Left ventricle myocardium inferior (tissue), 1 donor: Measurements from ENCODE around the gene ADCY5. TPM values are rescaled to one million over a fixed set of nuclear protein-coding genes. Genes with fewer than 3 reads are reported as not detected.

Experiments
- DNase-seq: peaks from one replicate; pipeline ENCODE4 v3.0.0-alpha.2; 2020
- H3K27ac ChIP-seq: fragments of 200-600 bp; replicated peaks from 2 replicates; pipeline ENCODE4 v1.8.0; 2021
- H3K27me3 ChIP-seq: fragments of 200-600 bp; 2 replicates; pipeline ENCODE4 v1.8.0; 2021; ENCODE audit warnings: low read depth
- H3K36me3 ChIP-seq: fragments of 200-600 bp; 2 replicates; pipeline ENCODE4 v1.8.0; 2021
- H3K4me1 ChIP-seq: fragments of 200-600 bp; 2 replicates; pipeline ENCODE4 v1.8.0; 2021
- H3K4me3 ChIP-seq: fragments of 200-600 bp; 2 replicates; pipeline ENCODE4 v1.8.0; 2021; ENCODE audit warnings: mild to moderate bottlenecking, moderate library complexity
- H3K9me3 ChIP-seq: fragments of 200-600 bp; replicated peaks from 2 replicates; pipeline ENCODE4 v1.8.0; 2021
- intact Hi-C: fragments of 100-400 bp; cut with micrococcal nuclease; formaldehyde crosslinking; loops from one replicate; pipeline ENCODE4 v1.11.0; 2022
- total RNA-seq: library from RNA; stranded (reverse); fragmentation: NEBNext Ultra II Directional; extraction: Animal tissue kit (Norgen Biotek cat#: 25700); gene quantifications from one replicate; pipeline ENCODE4 v1.2.1, GENCODE V29; 2021
- TF ChIP-seq, protein P1 (sequence below): fragments of 200-600 bp; IDR thresholded peaks from 2 replicates; pipeline ENCODE4 v1.8.0; 2021; ENCODE audit warnings: antibody characterized with exemption, mild to moderate bottlenecking, borderline replicate concordance
- donor health status: DM: no; HTN: yes; CAD: no; lungs with severe emphysema.

The ADCY5 gene
- total RNA-seq, 1 donor from 2014 or later = 249 TPM

DNA sequence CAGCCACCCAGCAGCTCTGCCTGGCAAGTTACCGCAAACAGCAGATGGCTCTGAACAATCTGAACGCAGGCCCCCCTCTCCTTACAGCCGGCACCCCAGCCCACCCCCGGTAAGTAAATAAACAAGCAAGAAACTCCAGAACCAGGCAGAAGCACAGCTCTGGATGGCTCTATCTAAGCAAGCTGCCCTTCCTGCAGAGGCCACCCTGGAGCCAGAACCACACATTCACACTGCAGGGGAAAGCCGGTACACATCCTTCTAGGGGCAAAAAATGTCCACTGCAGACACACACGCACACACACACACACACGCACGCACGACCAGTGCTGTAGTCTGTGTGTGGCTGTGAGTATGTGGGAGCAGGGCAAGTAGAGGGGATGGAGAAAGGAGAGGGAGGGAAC lies 63.9 kb downstream of the ADCY5 start:
- H3K4me3 ChIP-seq = peak overlapping the region; percentile 55
- H3K4me1 ChIP-seq = peaks cover 100% of the 10 kb centered on the region
- H3K9me3 ChIP-seq = no peaks in the 10 kb centered on the region
- peak; percentile 54 for DNase-seq
- TF ChIP-seq, protein P1, sequence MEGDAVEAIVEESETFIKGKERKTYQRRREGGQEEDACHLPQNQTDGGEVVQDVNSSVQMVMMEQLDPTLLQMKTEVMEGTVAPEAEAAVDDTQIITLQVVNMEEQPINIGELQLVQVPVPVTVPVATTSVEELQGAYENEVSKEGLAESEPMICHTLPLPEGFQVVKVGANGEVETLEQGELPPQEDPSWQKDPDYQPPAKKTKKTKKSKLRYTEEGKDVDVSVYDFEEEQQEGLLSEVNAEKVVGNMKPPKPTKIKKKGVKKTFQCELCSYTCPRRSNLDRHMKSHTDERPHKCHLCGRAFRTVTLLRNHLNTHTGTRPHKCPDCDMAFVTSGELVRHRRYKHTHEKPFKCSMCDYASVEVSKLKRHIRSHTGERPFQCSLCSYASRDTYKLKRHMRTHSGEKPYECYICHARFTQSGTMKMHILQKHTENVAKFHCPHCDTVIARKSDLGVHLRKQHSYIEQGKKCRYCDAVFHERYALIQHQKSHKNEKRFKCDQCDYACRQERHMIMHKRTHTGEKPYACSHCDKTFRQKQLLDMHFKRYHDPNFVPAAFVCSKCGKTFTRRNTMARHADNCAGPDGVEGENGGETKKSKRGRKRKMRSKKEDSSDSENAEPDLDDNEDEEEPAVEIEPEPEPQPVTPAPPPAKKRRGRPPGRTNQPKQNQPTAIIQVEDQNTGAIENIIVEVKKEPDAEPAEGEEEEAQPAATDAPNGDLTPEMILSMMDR = no peak
- peak overlapping the region; percentile 89 for H3K27ac ChIP-seq
- intact Hi-C loops = no loop called here
- no peaks in the 10 kb centered on the region for H3K27me3 ChIP-seq
- H3K36me3 ChIP-seq = no peaks in the 10 kb centered on the region

DNA sequence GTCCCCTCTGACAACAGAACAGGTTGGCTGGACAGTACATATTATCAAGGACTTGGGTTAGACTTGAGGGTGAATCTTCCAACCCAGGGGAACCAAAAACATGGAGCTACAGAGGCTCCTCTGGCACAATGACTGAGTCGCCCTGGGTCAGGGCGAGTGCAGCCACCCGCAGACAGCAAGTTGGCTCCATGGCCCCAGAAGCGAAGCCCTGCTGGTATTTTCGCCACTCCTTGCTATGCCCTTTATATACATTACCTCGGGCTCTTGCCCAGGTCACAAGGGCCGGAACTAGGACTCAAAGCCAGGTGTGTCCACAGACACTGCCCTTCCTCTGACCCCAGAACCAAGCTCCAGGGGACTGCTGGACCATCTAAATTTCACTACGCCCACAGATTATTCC lies 64.6 kb downstream of the ADCY5 start:
- Histone ChIP-seq H3K4me1 (peaks cover 100% of the 10 kb centered on the region), H3K36me3 (no peaks in the 10 kb centered on the region), H3K4me3 (peak overlapping the region; percentile 55), H3K9me3 (no peaks in the 10 kb centered on the region), H3K27ac (peak overlapping the region; percentile 89), H3K27me3 (no peaks in the 10 kb centered on the region)
- DNase-seq = no peak
- TF ChIP-seq, protein P1 = no peak
- intact Hi-C loops = no loop called here

DNA sequence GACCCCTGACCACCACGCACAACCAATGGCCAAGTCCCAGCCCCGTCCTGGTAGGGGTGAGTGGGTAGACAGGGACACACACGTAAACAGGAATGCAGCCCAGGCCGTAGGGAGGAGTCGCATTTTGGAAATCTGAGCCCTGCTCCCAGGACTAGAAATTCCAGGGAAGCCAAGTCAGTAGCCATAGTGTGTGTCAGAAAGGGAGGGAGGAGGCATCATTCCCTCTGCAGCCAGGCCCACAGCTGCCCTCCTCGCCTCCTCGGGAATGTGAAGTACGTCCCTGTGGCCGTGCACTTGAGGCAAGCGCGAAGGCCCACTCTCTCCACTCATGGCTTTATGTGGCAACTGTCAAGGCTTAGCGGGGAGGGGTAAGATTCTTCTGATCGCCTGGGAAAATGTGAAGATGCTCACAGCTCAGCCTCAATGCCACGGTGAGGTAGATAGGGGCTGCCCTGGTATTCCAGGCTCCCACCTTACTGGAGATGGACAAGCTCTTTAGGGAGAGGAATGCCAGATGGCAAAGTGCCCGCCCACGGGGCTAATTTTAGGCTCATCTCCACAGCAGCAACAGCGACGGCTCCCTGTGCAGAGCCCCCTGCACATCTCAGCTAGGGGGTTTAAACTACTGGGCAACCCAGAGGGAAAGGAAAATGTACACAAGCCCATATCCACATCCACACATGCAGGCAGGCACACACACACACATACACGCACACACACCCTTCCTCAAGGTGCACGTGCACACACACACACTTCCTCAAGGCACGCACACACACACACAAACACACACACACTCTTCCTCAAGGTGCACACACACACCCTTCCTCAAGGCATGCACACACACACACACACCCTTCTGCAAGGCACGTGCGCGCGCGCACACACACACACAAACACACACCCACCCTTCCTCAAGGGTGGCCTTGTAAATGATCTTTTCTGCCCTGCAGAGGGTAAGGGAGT lies 65.5 kb downstream of the ADCY5 start:
- intact Hi-C loops = no loop called here
- peak overlapping the region; percentile 55 for H3K4me3 ChIP-seq
- H3K36me3 ChIP-seq = no peaks in the 10 kb centered on the region
- no peaks in the 10 kb centered on the region for H3K27me3 ChIP-seq
- H3K27ac ChIP-seq = peak overlapping the region; percentile 89
- DNase-seq = peak; percentile 77
- TF ChIP-seq, protein P1 = no peak
- H3K9me3 ChIP-seq = no peaks in the 10 kb centered on the region
- H3K4me1 ChIP-seq = peaks cover 100% of the 10 kb centered on the region

DNA sequence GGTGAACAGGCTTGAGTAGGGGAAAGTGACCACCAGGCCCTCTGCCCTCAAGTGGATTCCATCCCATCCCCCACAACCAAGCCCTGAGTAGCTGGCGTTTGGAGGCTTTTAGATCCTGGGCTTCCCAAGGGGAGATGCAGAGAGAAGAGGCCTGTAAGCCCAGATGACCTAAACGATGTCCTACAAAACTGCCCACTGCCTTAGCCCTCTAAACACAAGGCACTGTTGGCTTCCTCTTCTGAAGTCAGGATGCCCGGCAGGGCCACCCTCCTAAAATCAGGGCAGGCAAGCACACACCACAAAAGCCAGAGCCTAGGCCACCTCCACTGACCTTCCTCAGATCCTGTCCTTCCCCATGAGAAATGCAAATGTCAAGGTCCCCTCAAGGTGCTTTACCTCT lies 68.6 kb downstream of the ADCY5 start:
- intact Hi-C loops = no loop called here
- Histone ChIP-seq H3K27me3 (no peaks in the 10 kb centered on the region), H3K4me1 (peaks cover 100% of the 10 kb centered on the region), H3K27ac (peak overlapping the region; percentile 89), H3K9me3 (no peaks in the 10 kb centered on the region), H3K36me3 (no peaks in the 10 kb centered on the region), H3K4me3 (no peak overlapping the region)
- TF ChIP-seq, protein P1 = no peak
- DNase-seq = no peak

DNA sequence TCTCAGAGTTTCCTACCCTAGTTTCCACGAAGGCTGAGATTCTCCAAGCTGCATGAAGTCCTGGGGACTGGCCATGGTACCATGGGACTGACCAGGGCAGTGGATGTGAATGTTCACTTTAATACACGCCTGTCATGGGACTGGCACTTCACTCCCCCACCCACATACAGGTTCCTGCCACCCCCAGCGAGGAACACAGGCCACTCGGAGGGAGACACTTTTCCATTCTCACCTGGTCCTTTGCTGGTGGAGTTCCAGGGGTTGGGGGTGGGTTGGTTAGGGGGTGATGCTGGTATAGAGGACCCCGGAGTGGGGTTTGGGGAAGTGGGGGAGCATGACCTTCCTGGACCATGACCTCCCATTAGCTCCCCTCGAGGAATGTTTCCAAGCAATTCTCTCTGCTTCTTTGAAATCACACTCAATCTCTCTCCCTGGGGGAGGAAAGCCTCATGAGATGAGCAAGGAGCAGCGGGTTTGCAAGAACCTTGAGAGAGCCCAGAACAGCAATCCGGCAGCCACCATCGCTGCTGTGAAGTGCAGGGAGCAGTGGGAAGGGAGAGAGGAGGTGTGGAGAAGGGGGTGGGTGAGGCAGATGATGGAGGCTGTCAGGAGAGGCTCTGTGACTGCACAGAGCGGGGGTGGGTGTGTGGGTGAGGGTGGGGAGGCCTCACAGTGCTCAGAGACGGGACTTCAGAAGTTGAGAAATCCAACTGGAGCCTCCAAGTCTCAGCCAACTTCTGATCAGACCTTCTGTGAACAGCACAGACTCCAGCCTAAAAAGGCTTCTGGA lies 69.7 kb downstream of the ADCY5 start:
- no peaks in the 10 kb centered on the region for H3K27me3 ChIP-seq
- H3K27ac ChIP-seq = peak overlapping the region; percentile 89
- H3K36me3 ChIP-seq = no peaks in the 10 kb centered on the region
- no peaks in the 10 kb centered on the region for H3K9me3 ChIP-seq
- TF ChIP-seq, protein P1 = no peak
- no peak overlapping the region for H3K4me3 ChIP-seq
- peaks cover 100% of the 10 kb centered on the region for H3K4me1 ChIP-seq
- no peak for DNase-seq
- intact Hi-C loops = no loop called here
